ENCODE data around the gene HOXD4.

HOXD4 gene

DNA sequence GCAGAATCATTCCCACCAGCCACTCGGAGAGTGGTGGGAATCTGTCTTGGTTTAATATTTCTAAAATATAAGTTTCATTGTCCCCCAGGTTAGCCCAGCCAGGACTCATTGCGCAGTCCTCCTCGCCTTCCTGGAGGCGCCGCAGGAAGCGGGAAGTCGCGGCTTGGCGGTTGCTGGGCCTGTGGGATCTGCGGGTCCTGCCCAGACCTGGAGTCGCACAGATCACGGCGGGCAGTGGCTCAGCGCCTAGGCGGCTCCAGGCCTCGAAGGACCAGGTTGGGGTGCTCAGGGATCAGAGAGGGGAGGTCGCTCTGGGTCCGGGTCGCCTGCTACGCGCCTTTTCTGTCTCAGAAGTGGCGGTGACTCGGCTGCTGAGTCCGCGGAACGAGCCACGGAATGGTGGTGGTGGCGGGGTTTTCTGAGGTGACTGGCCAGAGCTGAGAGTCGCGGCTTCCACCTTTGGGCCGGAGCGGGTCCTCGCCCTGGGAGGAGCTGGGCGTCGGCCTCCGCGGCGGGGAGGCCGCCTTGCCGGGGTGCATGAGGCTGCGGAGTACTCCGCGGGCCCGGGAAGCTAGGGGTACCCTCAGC is 8.4 kb downstream of the HOXD4 start:
- no peak for DNase-seq

DNA sequence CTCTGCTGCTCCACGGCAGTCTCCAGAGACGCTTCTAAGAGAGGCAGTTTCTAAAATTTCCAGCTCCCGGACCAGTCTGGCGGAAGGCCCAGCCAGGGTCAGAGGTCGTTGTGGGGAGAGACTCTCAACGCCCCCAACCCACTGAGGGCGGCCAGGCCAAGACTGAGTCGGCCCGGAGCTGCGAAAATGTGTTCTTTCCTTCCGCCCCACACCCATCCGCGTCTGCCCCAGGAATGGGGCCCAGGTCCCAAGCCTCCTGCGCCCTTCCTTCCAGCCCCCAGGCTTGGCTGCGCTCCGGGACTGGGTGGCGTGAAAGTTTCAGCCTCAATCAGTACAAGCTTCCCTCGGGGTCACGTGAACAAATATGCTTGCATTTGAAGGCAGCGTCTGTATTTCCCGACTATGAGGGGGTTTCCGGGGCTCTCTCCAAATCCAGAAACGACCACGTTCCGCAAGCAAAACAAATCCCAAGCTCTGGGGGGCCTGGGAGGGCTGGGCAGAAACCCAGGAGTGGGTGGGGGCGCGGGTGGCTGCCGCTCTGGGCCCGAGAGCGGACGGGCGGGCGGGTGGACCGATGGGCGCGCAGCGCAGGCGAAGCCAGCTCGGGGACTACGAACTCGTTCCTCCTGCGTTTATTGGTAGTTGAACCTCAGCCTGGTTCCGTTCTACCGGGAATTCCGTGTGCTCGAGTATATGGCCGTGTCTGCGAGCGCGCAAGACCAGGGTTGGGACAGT is 9.1 kb downstream of the HOXD4 start:
- DNase-seq: no peak

DNA sequence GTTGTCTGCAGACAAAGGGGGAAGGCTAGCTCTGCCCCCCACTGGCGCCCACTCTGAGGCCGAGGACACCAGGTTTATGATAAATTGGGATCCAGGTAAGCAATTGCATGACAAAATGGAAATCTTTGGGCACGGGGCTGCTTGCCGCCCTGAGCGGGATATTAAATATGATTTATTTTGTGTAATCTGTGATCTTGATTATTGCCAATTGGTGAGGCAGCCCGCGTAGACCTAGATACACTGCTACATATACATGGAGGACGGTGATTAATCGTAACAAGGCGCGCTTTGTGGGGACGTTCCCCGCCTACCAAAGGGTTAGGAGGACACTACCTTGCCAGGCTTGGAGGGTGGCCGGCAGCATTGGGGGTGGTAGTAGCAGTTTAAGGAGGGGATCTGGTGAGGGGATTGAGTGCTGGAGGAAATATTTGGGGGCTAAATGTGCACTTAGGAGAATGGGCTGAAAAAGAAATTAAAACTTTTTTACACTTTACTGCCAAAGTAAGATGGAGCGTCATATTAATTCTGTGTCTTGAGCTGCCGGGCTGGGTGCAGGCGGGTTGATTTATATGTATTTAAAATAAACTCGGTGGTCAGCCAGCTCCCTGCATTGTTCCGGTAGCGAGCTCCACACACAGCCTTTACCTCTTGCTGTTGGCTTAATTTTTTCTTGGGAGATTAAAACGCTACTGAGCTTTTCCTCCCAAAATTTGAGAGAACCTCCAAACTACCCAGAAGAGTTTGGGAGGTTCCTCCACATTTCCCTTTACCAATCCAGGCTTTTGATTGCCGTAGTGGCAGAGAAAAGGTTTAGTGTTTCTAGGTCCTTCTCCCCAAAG is 9.9 kb downstream of the HOXD4 start:
- DNase-seq: no peak

DNA sequence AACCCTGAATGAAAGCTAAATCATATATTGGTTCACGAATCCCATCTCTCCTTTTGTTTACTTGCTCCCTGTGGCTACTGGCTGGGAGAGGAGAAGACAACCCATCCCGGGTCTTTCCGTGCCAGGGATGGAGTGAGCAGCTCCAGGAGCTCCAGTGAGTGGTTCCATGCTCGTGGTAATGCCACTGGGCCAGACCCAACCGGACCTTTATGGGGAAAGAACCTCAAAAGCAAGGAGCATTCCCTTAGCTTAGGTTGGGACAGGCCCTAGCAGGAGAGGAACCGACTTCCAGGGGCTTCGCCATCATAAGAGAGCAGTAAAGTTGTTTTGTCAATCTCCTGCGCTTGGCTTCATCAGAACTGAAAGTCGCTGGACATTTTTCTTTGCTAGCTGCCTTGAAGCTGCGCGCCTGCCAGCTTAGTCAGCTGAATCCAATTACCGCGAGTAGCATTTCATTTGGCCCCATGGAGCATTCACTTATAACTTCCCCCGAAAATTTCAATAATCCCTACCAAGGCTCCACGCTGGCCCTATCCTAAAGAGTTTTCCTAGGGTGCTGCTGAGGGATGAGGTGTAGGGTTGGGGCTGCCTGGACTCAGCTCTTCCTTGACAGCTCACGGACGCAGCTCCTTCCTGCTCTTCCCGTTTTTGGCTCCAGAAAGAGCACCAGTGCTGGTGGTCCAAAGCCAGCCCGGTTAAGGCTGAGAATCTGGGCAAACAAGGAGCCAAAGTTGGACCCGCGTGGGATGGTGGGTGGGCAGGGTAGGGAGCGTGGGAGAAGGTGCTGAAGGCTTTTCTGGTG is 10.7 kb downstream of the HOXD4 start:
- no peak for DNase-seq

DNA sequence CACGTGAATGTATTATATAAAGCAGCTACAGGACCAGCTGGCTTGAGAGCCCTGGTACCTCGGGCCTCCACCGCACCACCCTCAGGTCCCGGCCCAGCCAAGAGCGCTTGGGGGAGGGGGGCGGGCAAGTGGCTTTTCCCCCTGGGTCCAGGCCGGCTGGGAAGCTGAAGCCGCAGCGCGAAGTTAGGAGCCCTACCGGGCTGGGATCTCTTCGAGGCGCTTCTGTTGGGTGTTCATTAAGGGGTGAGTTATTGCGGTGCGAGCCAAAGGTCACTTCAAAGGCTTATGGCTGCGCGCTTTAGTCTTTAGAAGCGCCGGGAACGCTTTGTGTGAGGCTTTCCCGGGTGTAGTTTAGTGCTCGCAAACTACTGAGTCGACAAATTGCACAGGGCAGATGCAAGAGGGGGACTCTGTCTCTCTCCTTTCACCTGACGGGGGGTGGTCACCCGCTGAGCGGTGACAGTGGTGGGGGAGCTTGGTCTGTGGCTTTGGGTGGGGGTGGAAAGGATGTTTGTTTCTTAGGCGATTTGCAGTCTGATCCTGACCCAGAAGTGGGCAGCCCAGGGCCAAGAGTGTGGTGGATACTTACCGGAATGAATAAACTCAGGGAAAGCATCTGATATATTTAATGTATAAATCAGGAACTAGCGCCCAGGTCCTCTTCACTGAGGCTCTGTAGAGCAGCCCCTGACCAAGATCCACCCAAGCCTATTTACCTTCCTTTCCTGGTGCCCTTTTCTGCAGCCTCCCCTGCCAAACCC is 11.7 kb downstream of the HOXD4 start:
- DNase-seq: no peak

- DNase-seq: no peak
These were observed 12.3 kb downstream of the HOXD4 start for GRCh38 chr2:176163672-176164056.

DNA sequence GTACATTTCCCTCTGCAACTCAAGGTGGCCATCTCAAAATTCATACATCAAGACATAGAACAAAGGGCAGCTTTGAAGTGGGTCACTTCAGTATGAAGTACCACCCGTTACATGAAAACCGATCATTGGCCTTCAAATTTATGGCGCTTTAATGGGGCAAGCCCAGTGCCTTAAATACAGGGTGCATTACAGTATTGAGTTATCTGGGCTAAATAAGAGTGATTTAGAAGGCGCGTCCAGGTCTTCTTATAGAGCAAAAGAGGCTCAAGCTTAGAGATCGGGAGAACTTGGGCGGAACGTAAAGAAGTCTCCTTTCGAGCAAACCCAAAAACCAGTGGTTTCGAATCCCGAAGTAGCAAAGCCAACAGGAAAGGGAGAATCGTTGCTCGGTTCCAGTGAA is 12.9 kb downstream of the HOXD4 start:
- DNase-seq: no peak

DNA sequence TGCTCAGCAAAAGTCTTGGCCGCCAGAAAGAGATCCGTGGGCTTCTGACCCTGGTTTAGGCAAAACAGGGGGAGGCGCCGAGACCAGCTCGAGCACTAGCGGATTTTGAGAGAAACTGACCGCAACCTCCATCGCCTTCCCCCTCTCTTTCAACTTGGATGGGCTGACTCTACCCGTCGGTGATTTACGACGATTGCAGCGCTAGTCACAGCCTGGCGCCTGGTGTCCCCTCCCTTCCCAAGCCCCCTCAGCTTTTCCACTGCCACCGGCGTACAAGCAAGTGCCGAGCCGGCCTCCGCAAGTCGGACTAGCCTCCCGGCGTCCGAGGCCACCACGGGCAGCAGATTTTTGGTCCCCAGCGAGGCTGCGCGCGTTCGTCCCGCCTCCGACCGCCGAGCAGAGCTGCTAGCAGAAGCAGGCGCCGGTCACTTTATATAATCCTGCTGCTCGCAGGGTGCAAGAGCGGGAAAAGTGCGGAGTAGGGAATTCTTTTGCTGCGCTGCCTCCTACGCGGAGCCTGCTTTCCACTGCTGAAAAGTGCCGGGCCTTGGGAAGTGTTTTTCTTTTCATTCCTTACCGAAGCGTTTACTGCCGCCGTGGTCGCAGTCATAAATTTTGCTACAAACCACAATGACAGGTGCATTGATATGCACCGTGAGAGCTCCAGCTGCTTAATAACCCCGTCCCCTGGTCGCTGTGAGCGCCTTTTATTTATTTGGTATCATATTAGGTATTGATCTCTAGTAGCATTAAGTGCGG is 13.4 kb downstream of the HOXD4 start:
- no peak for DNase-seq

DNA sequence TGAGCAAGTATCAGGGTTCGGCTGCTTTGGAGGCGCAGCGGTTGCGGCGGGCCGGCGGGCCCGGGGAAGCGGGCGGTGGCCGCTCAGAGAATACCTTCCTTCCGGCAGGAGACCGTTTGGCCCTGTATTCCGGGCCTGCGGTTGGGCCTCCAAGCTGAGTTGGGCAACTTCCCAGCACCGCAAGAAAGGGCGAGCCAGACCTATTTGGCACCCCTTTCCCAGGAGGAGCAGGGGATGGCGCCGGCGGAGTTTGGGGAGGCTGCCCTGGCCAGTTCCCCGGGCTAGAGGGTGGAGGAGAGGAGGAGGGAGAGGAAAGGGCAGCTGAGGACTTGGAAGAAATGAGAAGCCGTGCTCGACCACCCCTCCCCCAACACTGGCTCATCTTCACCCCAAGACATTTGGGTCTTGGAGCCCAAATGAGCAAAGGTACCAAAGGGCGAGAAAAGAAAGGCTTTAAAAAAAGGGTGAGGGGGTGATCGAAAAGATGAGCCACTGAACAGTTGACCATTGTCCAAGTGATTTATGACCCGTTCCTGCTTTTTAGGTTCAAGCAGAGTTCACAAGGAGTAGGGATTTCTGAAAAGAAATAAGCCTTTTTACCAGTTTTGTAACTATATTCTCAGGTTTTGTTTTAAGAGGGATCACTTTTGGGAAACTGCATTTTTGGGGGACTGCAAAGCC is 14.2 kb downstream of the HOXD4 start:
- DNase-seq: no peak

DNA sequence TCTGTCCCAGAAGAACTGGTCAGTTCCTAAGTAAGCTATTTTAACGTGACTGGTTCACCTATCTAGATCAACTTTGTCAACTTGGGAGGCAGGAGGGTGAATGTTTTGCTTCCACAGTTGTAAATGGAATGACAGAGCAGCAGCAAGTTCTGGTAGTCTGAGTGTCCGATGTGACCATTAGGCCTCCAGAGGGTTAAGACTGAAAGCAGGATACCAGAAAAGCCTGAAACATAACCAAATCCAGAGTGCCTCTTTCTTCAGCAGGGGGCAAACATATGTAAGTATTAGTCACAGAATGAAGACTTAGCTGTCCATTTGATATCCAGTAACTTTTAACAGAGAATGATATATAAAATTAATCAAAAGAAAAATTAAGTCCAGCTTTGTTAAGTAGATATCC is 14.9 kb downstream of the HOXD4 start:
- no peak for DNase-seq

GRCh38 chr2:176167398-176167797 is 16.0 kb downstream of the HOXD4 start:
- DNase-seq: no peak

DNA sequence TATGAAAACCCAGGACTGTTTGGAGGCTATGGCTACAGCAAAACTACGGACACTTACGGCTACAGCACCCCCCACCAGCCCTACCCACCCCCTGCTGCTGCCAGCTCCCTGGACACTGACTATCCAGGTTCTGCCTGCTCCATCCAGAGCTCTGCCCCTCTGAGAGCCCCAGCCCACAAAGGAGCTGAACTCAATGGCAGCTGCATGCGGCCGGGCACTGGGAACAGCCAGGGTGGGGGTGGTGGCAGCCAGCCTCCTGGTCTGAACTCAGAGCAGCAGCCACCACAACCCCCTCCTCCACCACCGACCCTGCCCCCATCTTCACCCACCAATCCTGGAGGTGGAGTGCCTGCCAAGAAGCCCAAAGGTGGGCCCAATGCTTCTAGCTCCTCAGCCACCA is 17.8 kb downstream of the HOXD4 start:
- DNase-seq: no peak

GRCh38 chr2:176169711-176170110 is 18.4 kb downstream of the HOXD4 start:
- DNase-seq: no peak

DNA sequence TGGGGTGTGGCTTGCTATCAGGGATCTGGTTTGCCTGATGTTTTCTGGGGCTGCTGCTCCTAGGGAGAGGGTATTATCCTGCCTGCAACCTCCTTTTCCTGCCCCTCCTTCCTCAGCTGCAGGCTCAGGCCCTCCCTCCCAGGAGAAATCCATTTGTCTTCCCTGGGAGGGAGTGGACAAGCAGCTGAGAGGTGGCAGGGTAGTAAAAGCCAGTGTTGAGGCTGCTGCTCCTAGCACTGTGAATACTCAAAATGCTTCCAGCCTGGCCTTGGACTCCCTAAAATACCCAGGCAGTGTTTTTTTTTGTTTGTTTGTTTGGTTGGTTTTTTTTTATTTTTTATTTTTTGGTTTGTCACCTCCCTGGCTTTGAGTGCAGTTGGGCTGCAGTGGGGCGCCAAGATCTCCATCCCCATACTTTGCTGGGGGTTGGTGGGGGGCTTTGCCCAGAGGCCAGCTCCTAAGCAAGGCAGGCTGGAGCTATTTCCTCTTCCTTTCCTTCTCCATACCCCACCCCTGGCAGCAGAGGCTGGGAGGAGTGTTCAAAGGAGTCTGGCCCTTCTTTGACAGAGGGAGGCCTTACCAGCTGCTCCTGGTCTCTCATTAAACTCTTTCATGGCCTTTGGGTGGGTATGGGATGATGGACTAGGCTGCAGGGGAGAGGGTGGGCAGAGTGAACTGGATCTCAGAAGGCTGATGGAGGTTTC is 19.4 kb downstream of the HOXD4 start:
- no peak for DNase-seq

DNA sequence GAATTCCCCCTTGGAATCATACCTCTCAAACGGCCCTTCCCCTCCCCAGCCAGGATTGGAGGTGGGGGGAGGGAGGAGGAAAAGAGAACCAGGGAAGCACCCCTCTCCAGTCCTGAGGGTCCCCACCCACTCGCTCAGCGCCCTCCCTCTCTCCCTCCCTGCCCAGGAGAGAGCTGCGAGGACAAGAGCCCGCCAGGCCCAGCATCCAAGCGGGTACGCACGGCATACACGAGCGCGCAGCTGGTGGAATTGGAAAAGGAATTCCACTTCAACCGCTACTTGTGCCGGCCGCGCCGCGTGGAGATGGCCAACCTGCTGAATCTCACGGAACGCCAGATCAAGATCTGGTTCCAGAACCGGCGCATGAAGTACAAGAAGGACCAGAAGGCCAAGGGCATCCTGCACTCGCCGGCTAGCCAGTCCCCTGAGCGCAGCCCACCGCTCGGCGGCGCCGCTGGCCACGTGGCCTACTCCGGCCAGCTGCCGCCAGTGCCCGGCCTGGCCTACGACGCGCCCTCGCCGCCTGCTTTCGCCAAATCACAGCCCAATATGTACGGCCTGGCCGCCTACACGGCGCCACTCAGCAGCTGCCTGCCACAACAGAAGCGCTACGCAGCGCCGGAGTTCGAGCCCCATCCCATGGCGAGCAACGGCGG is 20.1 kb downstream of the HOXD4 start:
- DNase-seq: no peak

GRCh38 chr2:176172007-176172894 is 20.9 kb downstream of the HOXD4 start:
- DNase-seq: no peak

GRCh38 chr2:176172895-176173566 is 21.7 kb downstream of the HOXD4 start:
- DNase-seq: no peak

Data from activated CD4-positive, alpha-beta T cell treated with anti-CD3 and anti-CD28 coated beads, Interleukin-2, amount 50 U/mL, for 16 hours (primary cell).